Kidney epithelial cell (primary cell): Measurements from ENCODE around the gene SAMD11. TPM values are rescaled to one million over a fixed set of nuclear protein-coding genes. Genes with fewer than 3 reads are reported as not detected.
A peak's percentile ranks its signal among the peaks of the same experiment; 100 is the strongest.

Experiments
- DNase-seq: peaks from one replicate; pipeline ENCODE4 v3.0.0-alpha.2; 2010; ENCODE audit warnings: low read depth
- H3K27me3 ChIP-seq: 2 replicates; pipeline ENCODE4 v1.6.0; 2011; ENCODE audit warnings: low read length; ENCODE audit not compliant: control insufficient read depth, insufficient read depth
- H3K36me3 ChIP-seq: 2 replicates; pipeline ENCODE4 v1.5.1; 2011; ENCODE audit warnings: low read length; ENCODE audit not compliant: control insufficient read depth, insufficient read depth
- H3K4me3 ChIP-seq: 2 replicates; pipeline ENCODE4 v1.5.1; 2011; ENCODE audit warnings: low read depth, mild to moderate bottlenecking, control low read depth, low read length
- total RNA-seq: library from RNA; depleted of rRNA; stranded (reverse); fragments of >200 nt; gene quantifications from 2 replicates; pipeline ENCODE4 v1.2.3, GENCODE V29; 2015
- TF ChIP-seq, protein P1 (sequence below): IDR thresholded peaks from 2 replicates; pipeline ENCODE4 v1.5.1; 2011; ENCODE audit warnings: mild to moderate bottlenecking, moderate library complexity, low read length, control low read depth, inconsistent platforms; ENCODE audit not compliant: insufficient read depth, poor library complexity, severe bottlenecking

The SAMD11 gene
- total RNA-seq, 1 donor from 2014 or later, result 2.3 TPM

DNA sequence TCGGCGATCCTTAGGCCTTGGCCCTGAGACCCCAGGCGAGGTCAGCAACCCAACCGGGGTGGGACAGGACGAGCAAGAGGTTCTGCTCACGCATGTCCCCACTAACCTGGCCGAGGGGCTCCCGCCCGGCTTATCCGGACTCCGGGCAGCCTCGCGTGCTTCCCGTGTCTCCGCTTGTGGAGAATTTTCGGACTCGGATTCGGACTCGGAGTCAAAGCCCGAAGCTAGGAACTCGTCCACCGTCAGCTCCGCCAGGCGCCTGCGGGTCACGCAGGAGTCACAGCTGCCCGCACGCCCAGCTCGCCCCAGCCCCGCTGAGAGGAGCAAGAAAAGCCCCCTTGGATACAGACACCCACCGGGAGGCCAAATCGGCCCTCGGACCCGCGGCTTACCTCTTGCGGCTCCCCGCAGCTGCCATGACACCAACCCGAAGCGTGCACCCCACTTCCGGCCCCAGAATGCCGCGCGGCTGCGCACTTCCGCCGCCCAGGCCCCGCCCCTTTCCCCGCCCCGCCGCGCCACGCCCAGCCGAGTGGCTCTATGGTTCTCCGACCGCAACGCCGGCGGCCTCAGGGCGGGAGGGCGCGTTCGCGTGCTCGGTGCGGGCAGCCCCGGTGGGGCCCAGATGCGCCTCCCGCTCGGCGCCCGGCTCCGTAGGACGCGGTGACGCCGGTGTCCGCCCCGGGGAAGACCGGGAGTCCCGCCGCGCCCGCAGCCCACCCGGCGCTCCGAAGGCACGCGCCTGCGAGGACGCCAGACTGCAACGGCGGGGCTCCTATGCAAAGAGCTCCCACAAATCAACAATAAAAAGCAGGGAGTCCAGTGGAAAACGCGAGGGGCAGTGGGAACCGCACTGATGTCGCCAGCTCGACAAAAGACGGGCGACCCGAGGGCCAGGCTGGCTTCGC is 35.4 kb downstream of the SAMD11 start, which contains the start of gene NOC2L:
TSS of gene NOC2L (minus strand) at position 434 of the 908 bp plus-strand sequence. CDS start at position 418, 16 bp downstream.
- TF ChIP-seq, protein P1, sequence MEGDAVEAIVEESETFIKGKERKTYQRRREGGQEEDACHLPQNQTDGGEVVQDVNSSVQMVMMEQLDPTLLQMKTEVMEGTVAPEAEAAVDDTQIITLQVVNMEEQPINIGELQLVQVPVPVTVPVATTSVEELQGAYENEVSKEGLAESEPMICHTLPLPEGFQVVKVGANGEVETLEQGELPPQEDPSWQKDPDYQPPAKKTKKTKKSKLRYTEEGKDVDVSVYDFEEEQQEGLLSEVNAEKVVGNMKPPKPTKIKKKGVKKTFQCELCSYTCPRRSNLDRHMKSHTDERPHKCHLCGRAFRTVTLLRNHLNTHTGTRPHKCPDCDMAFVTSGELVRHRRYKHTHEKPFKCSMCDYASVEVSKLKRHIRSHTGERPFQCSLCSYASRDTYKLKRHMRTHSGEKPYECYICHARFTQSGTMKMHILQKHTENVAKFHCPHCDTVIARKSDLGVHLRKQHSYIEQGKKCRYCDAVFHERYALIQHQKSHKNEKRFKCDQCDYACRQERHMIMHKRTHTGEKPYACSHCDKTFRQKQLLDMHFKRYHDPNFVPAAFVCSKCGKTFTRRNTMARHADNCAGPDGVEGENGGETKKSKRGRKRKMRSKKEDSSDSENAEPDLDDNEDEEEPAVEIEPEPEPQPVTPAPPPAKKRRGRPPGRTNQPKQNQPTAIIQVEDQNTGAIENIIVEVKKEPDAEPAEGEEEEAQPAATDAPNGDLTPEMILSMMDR, result no peak
- no peak for DNase-seq
- Histone ChIP-seq H3K36me3 (peaks cover 3% of the 10 kb centered on the region), H3K4me3 (peak within 1 kb of the TSS; percentile 96), H3K27me3 (peaks cover 3% of the 10 kb centered on the region)

DNA sequence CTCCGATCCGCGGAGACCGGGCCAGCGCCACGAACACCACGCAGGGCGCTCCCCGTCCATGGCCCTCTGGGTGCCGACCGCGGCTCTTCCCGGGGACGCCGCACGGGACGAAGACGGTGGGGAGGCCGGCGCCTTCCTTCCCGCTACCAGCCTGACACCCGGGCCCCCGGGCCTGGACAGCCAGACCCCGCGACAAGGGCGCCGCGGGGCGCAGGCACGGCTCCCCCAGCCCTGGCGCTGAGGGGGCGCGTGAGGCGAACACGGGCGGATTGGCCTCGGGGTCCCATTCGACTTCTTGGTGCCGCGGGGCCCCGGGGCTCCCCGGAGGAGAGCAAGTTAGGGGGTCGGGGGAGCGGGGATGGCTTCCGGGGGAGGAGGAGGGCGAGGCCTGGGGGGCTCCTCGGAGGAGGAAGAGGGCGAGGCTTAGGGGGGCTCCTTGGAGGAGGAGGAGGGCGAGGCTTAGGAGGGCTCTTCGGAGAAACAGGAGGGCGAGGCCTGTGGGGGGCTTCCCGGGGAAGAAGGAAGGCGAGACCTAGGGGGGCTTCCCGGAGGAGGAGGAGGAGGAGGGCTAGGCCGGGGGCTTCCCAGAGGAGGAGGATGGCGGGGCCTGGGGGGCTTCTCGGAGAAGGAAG is 36.1 kb downstream of the SAMD11 start:
- no peak for DNase-seq
- TF ChIP-seq, protein P1, result no peak
- H3K4me3 ChIP-seq, result peak overlapping the region; percentile 70
- H3K27me3 ChIP-seq, result peaks cover 3% of the 10 kb centered on the region
- H3K36me3 ChIP-seq, result peaks cover 3% of the 10 kb centered on the region

DNA sequence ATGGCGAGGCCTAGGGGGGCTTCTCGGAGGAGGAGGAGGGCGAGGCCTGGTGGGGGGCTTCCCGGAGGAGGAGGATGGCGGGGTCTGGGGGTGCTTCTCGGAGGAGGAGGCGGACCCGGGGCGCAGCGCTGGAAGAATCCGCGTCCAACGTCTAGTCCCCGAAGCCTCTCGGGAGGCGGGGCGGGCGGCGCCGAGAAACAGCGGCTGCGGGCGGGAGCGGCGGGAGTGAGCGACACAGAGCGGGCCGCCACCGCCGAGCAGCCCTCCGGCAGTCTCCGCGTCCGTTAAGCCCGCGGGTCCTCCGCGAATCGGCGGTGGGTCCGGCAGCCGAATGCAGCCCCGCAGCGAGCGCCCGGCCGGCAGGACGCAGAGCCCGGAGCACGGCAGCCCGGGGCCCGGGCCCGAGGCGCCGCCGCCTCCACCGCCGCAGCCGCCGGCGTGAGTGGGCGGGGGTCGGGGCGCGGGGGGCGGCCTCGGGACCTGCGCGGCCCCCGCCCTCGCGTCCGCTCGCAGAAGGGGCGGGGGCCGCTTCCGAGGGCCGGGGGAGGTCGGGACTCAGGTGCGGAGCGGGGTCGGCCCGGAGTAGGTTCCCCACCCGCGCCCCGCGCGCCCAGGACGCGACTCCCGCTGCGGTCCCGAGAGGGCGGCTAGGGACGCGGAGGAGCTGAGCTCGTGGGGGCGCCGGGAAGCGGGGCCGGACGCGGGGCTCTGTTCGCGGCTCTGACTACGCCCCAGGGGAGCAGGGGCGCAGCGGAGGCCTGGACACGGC is 36.8 kb downstream of the SAMD11 start, which contains the start of gene KLHL17:
TSS of gene KLHL17 (plus strand) at position 222 of the 769 bp plus-strand sequence. CDS start at position 332, 110 bp downstream.
- Histone ChIP-seq H3K4me3 (peak within 1 kb of the TSS; percentile 70), H3K27me3 (peaks cover 3% of the 10 kb centered on the region), H3K36me3 (peaks cover 3% of the 10 kb centered on the region)
- TF ChIP-seq, protein P1, result no peak
- DNase-seq, result no peak

DNA sequence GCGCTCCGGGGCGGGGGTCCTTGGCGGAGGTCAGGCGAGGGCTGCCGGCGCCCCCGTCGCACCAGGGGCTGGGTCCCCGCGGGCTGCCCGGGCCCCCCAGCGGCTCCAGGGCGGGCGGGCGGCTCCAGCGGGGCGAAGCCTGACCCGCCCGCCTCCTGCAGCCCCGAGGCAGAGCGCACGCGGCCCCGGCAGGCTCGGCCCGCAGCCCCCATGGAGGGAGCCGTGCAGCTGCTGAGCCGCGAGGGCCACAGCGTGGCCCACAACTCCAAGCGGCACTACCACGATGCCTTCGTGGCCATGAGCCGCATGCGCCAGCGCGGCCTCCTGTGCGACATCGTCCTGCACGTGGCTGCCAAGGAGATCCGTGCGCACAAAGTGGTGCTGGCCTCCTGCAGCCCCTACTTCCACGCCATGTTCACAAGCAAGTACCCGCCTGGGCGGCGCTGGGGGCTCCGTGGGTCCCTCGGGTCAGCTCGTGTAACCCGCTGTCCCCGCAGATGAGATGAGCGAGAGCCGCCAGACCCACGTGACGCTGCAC is 37.5 kb downstream of the SAMD11 start:
- DNase-seq, result no peak
- H3K36me3 ChIP-seq, result peaks cover 3% of the 10 kb centered on the region
- H3K27me3 ChIP-seq, result peaks cover 3% of the 10 kb centered on the region
- TF ChIP-seq, protein P1, result no peak
- H3K4me3 ChIP-seq, result peak overlapping the region; percentile 70
